Effector CD8-positive, alpha-beta T cell (primary cell): ENCODE measurements around the gene CFAP45.

Source experiments
- DNase-seq: peaks from one replicate; lab custom pipeline; 2025; lab: John Stamatoyannopoulos, UW

Gene CFAP45

GRCh38 chr1:159853417-159854115 lies 46.4 kb downstream of the CFAP45 start:
- DNase-seq = no peak

GRCh38 chr1:159851407-159851806 lies 48.6 kb downstream of the CFAP45 start:
- no peak for DNase-seq

- no peak for DNase-seq
Measured at GRCh38 chr1:159849626-159850366, 50.2 kb downstream of the CFAP45 start.

GRCh38 chr1:159848326-159848725 lies 51.6 kb downstream of the CFAP45 start:
- DNase-seq = no peak

- DNase-seq = no peak
Measured at GRCh38 chr1:159847231-159847630, 52.7 kb downstream of the CFAP45 start.

GRCh38 chr1:159845751-159846629 lies 54.0 kb downstream of the CFAP45 start:
- DNase-seq = no peak

GRCh38 chr1:159843459-159843858 lies 56.5 kb downstream of the CFAP45 start:
- no peak for DNase-seq

GRCh38 chr1:159841749-159842148 lies 58.2 kb downstream of the CFAP45 start:
- no peak for DNase-seq

- DNase-seq = no peak
Measured at GRCh38 chr1:159839116-159839849, 60.7 kb downstream of the CFAP45 start.

GRCh38 chr1:159838715-159839114 lies 61.2 kb downstream of the CFAP45 start:
- no peak for DNase-seq

GRCh38 chr1:159835862-159836525 lies 64.0 kb downstream of the CFAP45 start:
- DNase-seq = no peak

- no peak for DNase-seq
Measured at GRCh38 chr1:159835356-159835755, 64.6 kb downstream of the CFAP45 start.

GRCh38 chr1:159832309-159832708 lies 67.7 kb downstream of the CFAP45 start:
- DNase-seq = no peak

GRCh38 chr1:159831412-159832141 lies 68.4 kb downstream of the CFAP45 start:
- DNase-seq = no peak

- no peak for DNase-seq
Measured at GRCh38 chr1:159830722-159831121, 69.2 kb downstream of the CFAP45 start.

GRCh38 chr1:159829822-159830465 lies 70.0 kb downstream of the CFAP45 start:
- DNase-seq = no peak

- no peak for DNase-seq
Measured at GRCh38 chr1:159829273-159829634, 70.7 kb downstream of the CFAP45 start.

- DNase-seq = no peak
Measured at GRCh38 chr1:159828581-159829272, 71.2 kb downstream of the CFAP45 start.

- DNase-seq = no peak
Measured at GRCh38 chr1:159828176-159828575, 71.8 kb downstream of the CFAP45 start.
